Kidney (tissue), 14 donors: ENCODE data around the gene HECW1. TPM values are rescaled to one million over a fixed set of nuclear protein-coding genes. Genes with fewer than 3 reads are reported as not detected.

Experiments
- DNase-seq, 5 donors: peaks; one replicate each; pipeline ENCODE4 v3.0.0-alpha.2; 2013 to 2020
- FAIRE-seq: peaks from 2 replicates; lab custom pipeline; 2012; peaks lifted over from hg19 to GRCh38; lab: Jason Lieb, UNC
- H3K27ac ChIP-seq, 2 donors: one replicate each; pipeline ENCODE4 v1.7.0; 2013; ENCODE audit warnings: low read depth in 2 of 2, low read length in 2 of 2, inconsistent platforms in 1 of 2
- H3K27me3 ChIP-seq: one replicate; pipeline ENCODE4 v1.7.1; 2013; ENCODE audit warnings: low read length, inconsistent platforms; ENCODE audit not compliant: control insufficient read depth, insufficient read depth
- H3K36me3 ChIP-seq, 3 donors: one replicate each; pipeline versions ENCODE4 v1.7.0 to v1.7.1; 2013; ENCODE audit warnings: low read length in 3 of 3, control low read depth in 1 of 3, inconsistent platforms in 1 of 3; ENCODE audit not compliant: insufficient read depth in 3 of 3, control insufficient read depth in 2 of 3
- H3K4me1 ChIP-seq, 3 donors: one replicate each; pipeline versions ENCODE4 v1.7.0 to v1.7.1; 2013; ENCODE audit warnings: low read length in 3 of 3, inconsistent platforms in 1 of 3, low read depth in 1 of 3; ENCODE audit not compliant: control insufficient read depth in 2 of 3, insufficient read depth in 2 of 3
- H3K4me3 ChIP-seq, 3 donors: one replicate each; pipeline versions ENCODE4 v1.7.0 to v1.8.1; 2013; ENCODE audit warnings: low read length in 3 of 3, control low read depth in 1 of 3, inconsistent platforms in 1 of 3
- H3K9ac ChIP-seq, 3 donors: one replicate each; pipeline versions ENCODE4 v1.7.0 to v1.7.1; 2013; ENCODE audit warnings: low read length in 3 of 3, control low read depth in 1 of 3, inconsistent platforms in 1 of 3
- H3K9me3 ChIP-seq, 3 donors: one replicate each; pipeline versions ENCODE4 v1.7.0 to v1.7.1; 2013; ENCODE audit warnings: low read length in 3 of 3, control low read depth in 1 of 3, inconsistent platforms in 1 of 3; ENCODE audit not compliant: control insufficient read depth in 2 of 3, insufficient read depth in 1 of 3
- intact Hi-C: fragments of 100-400 bp; cut with DNase I; formaldehyde crosslinking; loops from one replicate; pipeline ENCODE4 v1.11.1; 2022
- polyA plus RNA-seq: library from polyadenylated mRNA; stranded (reverse); fragments of 350-450 nt; fragmentation: Illumina TruSeq; extraction: RNeasy Lipid Tissue Mini Kit (QIAGEN cat#74804); gene quantifications from one replicate; pipeline ENCODE4 v1.2.3, GENCODE V29; 2014; ENCODE audit warnings: low read depth, low replicate concordance; ENCODE audit not compliant: insufficient read depth
- total RNA-seq: library from RNA; stranded (reverse); fragmentation: NEBNext Ultra II Directional; extraction: Animal tissue kit (Norgen Biotek cat#: 25700); gene quantifications from one replicate; pipeline ENCODE4 v1.2.1, GENCODE V29; 2021
- TF ChIP-seq, protein P1 (sequence below): IDR thresholded peaks from 3 replicates; pipeline ENCODE4 v1.5.1; 2012; ENCODE audit warnings: mild to moderate bottlenecking, moderate library complexity, borderline replicate concordance; ENCODE audit not compliant: insufficient read depth; ENCODE audit errors: extremely low read depth
- donor health status: control.
- donor health status: control.
- donor health status: control.
- donor health status: control.
- donor health status: control.
- donor health status: DM: yes; HTN: yes; CAD: no.
- donor health status: Normal renal cell carcinoma (clear cell type).

Gene HECW1
- total and polyA plus RNA-seq, 2 donors from 2014 or later = 0.50 to 7.5 TPM

DNA sequence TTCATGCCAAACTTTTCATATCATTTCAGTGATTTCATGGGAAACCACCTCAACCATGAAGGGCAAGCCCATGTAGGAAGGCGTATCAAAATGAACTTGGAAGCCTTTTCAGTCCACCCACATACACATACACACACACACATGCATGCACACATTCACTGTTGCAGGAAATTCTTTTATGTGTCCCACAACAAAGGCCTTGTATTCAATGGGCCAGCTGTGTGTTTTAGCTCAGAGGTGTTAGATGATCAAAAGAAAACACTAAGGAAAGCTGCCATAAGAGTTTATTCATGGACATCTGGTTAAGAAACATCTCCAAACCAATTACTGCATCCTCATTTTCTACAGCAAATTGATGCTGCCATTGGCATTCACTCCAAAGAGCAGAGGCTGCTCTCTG is 396.0 kb downstream of the HECW1 start:
- Histone ChIP-seq H3K27me3 (no peaks in the 10 kb centered on the region), H3K36me3 (peaks cover 0 to 8% (median 7%) of the 10 kb centered on the region in 3 donors), H3K9me3 (no peaks in the 10 kb centered on the region), H3K4me3 (no peak overlapping the region), H3K9ac (no peak overlapping the region), H3K27ac (no peak overlapping the region), H3K4me1 (no peaks in the 10 kb centered on the region)
- no peak for FAIRE-seq
- DNase-seq = no peak
- intact Hi-C loops = no loop called here
- TF ChIP-seq, protein P1, sequence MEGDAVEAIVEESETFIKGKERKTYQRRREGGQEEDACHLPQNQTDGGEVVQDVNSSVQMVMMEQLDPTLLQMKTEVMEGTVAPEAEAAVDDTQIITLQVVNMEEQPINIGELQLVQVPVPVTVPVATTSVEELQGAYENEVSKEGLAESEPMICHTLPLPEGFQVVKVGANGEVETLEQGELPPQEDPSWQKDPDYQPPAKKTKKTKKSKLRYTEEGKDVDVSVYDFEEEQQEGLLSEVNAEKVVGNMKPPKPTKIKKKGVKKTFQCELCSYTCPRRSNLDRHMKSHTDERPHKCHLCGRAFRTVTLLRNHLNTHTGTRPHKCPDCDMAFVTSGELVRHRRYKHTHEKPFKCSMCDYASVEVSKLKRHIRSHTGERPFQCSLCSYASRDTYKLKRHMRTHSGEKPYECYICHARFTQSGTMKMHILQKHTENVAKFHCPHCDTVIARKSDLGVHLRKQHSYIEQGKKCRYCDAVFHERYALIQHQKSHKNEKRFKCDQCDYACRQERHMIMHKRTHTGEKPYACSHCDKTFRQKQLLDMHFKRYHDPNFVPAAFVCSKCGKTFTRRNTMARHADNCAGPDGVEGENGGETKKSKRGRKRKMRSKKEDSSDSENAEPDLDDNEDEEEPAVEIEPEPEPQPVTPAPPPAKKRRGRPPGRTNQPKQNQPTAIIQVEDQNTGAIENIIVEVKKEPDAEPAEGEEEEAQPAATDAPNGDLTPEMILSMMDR = no peak

DNA sequence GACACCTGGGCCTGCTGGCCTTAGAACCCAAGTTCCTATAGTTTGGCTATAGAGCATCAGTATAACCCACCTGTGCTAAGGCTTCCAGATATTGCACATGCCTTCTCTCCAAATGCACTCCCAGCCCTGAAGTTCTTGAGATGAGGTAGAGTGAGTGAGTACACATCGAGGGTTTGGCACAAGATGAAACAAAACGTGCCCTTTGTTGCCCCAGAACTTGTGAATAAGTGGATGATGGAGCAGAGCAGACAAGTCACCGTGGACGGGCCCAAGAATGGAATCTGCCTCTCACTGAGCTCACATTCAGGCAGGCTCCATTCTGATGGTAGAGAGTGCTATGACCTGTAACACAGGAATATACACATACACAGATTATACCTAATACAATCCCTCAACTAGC is 397.5 kb downstream of the HECW1 start:
- Histone ChIP-seq H3K36me3 (peaks cover 0 to 9% (median 7%) of the 10 kb centered on the region in 3 donors), H3K9me3 (no peaks in the 10 kb centered on the region), H3K9ac (no peak overlapping the region), H3K27ac (no peak overlapping the region), H3K4me3 (no peak overlapping the region), H3K27me3 (no peaks in the 10 kb centered on the region), H3K4me1 (no peaks in the 10 kb centered on the region)
- DNase-seq (no peak), FAIRE-seq (no peak)
- TF ChIP-seq, protein P1 = no peak
- intact Hi-C loops = no loop called here

DNA sequence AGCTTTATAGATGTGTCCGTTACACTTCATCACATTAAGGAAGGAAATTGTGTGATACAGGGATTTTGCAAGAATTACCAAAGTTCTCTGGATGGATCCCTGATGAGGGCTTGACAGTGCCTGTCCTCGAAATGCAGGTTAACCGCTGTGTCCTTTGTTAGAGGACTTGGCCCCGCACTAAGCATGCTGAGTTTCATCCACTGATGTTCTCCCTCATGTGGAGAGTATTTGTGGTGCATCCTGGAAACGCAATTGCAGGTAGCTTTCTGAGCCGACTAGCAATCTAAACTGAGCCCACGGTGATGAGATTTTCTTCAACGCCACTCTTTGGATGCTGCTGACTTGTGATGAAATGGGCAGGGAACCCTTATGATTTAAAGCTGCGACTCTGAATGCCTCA is 398.6 kb downstream of the HECW1 start:
- intact Hi-C loops = no loop called here
- Histone ChIP-seq H3K4me3 (no peak overlapping the region), H3K27me3 (no peaks in the 10 kb centered on the region), H3K4me1 (no peaks in the 10 kb centered on the region), H3K27ac (no peak overlapping the region), H3K36me3 (peaks cover 0 to 11% (median 7%) of the 10 kb centered on the region in 3 donors), H3K9me3 (no peaks in the 10 kb centered on the region), H3K9ac (no peak overlapping the region)
- no peak for FAIRE-seq
- no peak for DNase-seq
- TF ChIP-seq, protein P1 = no peak
